CD4-positive, alpha-beta T cell treated with Interferon alpha-2 for 1 hour (primary cell): ENCODE data around the gene KDF1.
"Not testable (repeated sequence)": the region's sequence is repeated elsewhere in the genome, so short reads cannot be mapped to it uniquely, and the experiment has no call there.

Source experiments
- DNase-seq, 2 donors: peaks; one replicate each; pipeline ENCODE4 v3.0.0-alpha.2; 2020 to 2022

KDF1 gene

GRCh38 chr1:26994020-26994786 lies 33.9 kb upstream of the KDF1 start:
- peak in 1 of 2 donors; percentile 27 for DNase-seq

- DNase-seq: peak; percentile 73 to 81
These were observed 33.2 kb upstream of the KDF1 start, which contains the start of gene TRNP1 for GRCh38 chr1:26993237-26994019. Gene TRNP1 (plus strand): TSS chr1:26993692. CDS start chr1:26993787, 95 bp downstream.

GRCh38 chr1:26991310-26992116 lies 31.2 kb upstream of the KDF1 start:
- DNase-seq: peak in 1 of 2 donors; percentile 32

GRCh38 chr1:26989403-26990109 lies 29.3 kb upstream of the KDF1 start:
- DNase-seq: not testable (repeated sequence)

GRCh38 chr1:26986658-26987057 lies 26.4 kb upstream of the KDF1 start:
- DNase-seq: no peak

- no peak for DNase-seq
These were observed 24.0 kb upstream of the KDF1 start for GRCh38 chr1:26984291-26984690.

GRCh38 chr1:26983863-26984262 lies 23.6 kb upstream of the KDF1 start:
- DNase-seq: no peak

GRCh38 chr1:26981146-26981846 lies 21.0 kb upstream of the KDF1 start:
- no peak for DNase-seq

- DNase-seq: no peak
These were observed 18.6 kb upstream of the KDF1 start for GRCh38 chr1:26978901-26979300.

GRCh38 chr1:26976621-26977510 lies 16.6 kb upstream of the KDF1 start:
- DNase-seq: no peak

GRCh38 chr1:26972821-26973220 lies 12.6 kb upstream of the KDF1 start:
- no peak for DNase-seq

GRCh38 chr1:26972390-26972789 lies 12.1 kb upstream of the KDF1 start:
- DNase-seq: no peak

GRCh38 chr1:26971590-26971989 lies 11.3 kb upstream of the KDF1 start:
- DNase-seq: no peak

- no peak for DNase-seq
These were observed 10.5 kb upstream of the KDF1 start for GRCh38 chr1:26970810-26971209.

GRCh38 chr1:26965628-26966027 lies 5.4 kb upstream of the KDF1 start:
- DNase-seq: no peak

- DNase-seq: no peak
These were observed 4.9 kb upstream of the KDF1 start for GRCh38 chr1:26965213-26965612.

GRCh38 chr1:26961826-26962225 lies 1.6 kb upstream of the KDF1 start:
- DNase-seq: no peak

- no peak for DNase-seq
These were observed 328 bp upstream of the KDF1 start for GRCh38 chr1:26960625-26960966.

GRCh38 chr1:26959270-26959669 lies 998 bp downstream of the KDF1 start:
- no peak for DNase-seq

- no peak for DNase-seq
These were observed 3.0 kb downstream of the KDF1 start for GRCh38 chr1:26957306-26957705.

- DNase-seq: no peak
These were observed 3.9 kb downstream of the KDF1 start for GRCh38 chr1:26956321-26956720.
